NT2/D1 (cell line): ENCODE data around the gene KRTAP4-5.
"Not testable (repeated sequence)": the region's sequence is repeated elsewhere in the genome, so short reads cannot be mapped to it uniquely, and the experiment has no call there.

Experiments
- DNase-seq: peaks from one replicate; pipeline ENCODE4 v3.0.0-alpha.2; 2011; ENCODE audit warnings: low read depth, low spot score
- H3K27me3 ChIP-seq: 2 replicates; pipeline ENCODE4 v1.6.0; 2011; ENCODE audit warnings: mild to moderate bottlenecking; ENCODE audit not compliant: insufficient read length, insufficient read depth
- H3K36me3 ChIP-seq: 2 replicates; pipeline ENCODE4 v1.6.1; 2011; ENCODE audit warnings: mild to moderate bottlenecking, low read length, mixed read lengths; ENCODE audit not compliant: insufficient read depth, insufficient read length
- H3K4me1 ChIP-seq: 2 replicates; pipeline ENCODE4 v1.5.1; 2011; ENCODE audit not compliant: insufficient read depth, insufficient read length
- H3K4me3 ChIP-seq: 2 replicates; pipeline ENCODE4 v1.5.1; 2011; ENCODE audit warnings: low read depth; ENCODE audit not compliant: insufficient read length
- H3K9ac ChIP-seq: 2 replicates; pipeline ENCODE4 v1.6.0; 2011; ENCODE audit warnings: low read depth; ENCODE audit not compliant: insufficient read length
- H3K9me3 ChIP-seq: 2 replicates; pipeline ENCODE4 v1.5.1; 2011; ENCODE audit warnings: mild to moderate bottlenecking, low read length; ENCODE audit not compliant: insufficient read depth
- SUZ12 ChIP-seq: IDR thresholded peaks from 2 replicates; pipeline ENCODE4 v1.6.1; 2011; ENCODE audit not compliant: insufficient read length, insufficient read depth; ENCODE audit errors: extremely low read depth
- YY1 ChIP-seq: IDR thresholded peaks from 2 replicates; pipeline ENCODE4 v1.6.1; 2011; ENCODE audit not compliant: insufficient read length, insufficient read depth
- ZNF274 ChIP-seq: IDR thresholded peaks from 2 replicates; pipeline ENCODE4 v1.6.1; 2011; ENCODE audit warnings: mild to moderate bottlenecking, low read depth, low read length

The KRTAP4-5 gene

GRCh38 chr17:41127371-41127770, 22.3 kb downstream of the KRTAP4-5 start:
- no peak for TF ChIP-seq ZNF274
- no peak for TF ChIP-seq YY1
- TF ChIP-seq SUZ12 = no peak
- no peak for DNase-seq
- no peaks in the 10 kb centered on the region for H3K36me3 ChIP-seq

GRCh38 chr17:41126412-41126811, 23.2 kb downstream of the KRTAP4-5 start:
- TF ChIP-seq ZNF274 (no peak), SUZ12 (no peak), YY1 (no peak)
- no peak overlapping the region for H3K4me3 ChIP-seq
- no peaks in the 10 kb centered on the region for H3K9me3 ChIP-seq
- no peaks in the 10 kb centered on the region for H3K27me3 ChIP-seq
- DNase-seq = no peak
- H3K4me1 ChIP-seq = no peaks in the 10 kb centered on the region
- H3K9ac ChIP-seq = no peak overlapping the region
- H3K36me3 ChIP-seq = no peaks in the 10 kb centered on the region

More at GRCh38 chr17:41127371-41127770, 22.3 kb downstream of the KRTAP4-5 start:
- H3K9ac ChIP-seq = no peak overlapping the region
- no peak overlapping the region for H3K4me3 ChIP-seq
- H3K27me3 ChIP-seq = no peaks in the 10 kb centered on the region
- H3K9me3 ChIP-seq = no peaks in the 10 kb centered on the region
- H3K4me1 ChIP-seq = no peaks in the 10 kb centered on the region

DNA sequence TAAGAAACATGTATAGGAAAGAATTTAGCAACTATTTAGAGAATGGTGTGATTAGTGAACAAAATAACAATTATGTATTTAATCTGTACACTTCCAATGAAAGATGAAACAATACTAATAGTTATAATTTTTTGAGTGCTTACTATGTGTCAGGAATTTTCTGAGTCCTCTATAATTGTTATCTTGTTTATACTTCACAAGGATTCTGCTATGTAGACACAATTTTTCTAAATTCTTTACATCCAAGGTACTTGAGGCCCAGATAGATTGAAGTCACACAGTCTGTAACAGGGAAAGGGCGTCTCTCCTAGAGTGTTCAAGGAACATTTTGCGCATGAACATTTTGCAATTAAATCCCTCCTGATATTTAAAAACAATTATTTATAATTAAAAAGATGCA, 24.6 kb downstream of the KRTAP4-5 start:
- no peaks in the 10 kb centered on the region for H3K4me1 ChIP-seq
- no peak overlapping the region for H3K9ac ChIP-seq

GRCh38 chr17:41123991-41124371, 25.6 kb downstream of the KRTAP4-5 start, which contains the start of gene KRTAP4-12:
KRTAP4-12 (minus strand) TSS chr17:41124182; CDS start chr17:41124122, 60 bp downstream.
- H3K27me3 ChIP-seq, H3K9me3 ChIP-seq, H3K4me3 ChIP-seq, DNase-seq, H3K36me3 ChIP-seq, H3K9ac ChIP-seq, H3K4me1 ChIP-seq: not testable (repeated sequence)

More for the DNA sequence above, 24.6 kb downstream of the KRTAP4-5 start:
- no peak overlapping the region for H3K4me3 ChIP-seq
- no peak for TF ChIP-seq ZNF274
- no peak for TF ChIP-seq SUZ12
- TF ChIP-seq YY1 = no peak
- DNase-seq = no peak
- no peaks in the 10 kb centered on the region for H3K9me3 ChIP-seq
- no peaks in the 10 kb centered on the region for H3K27me3 ChIP-seq
- no peaks in the 10 kb centered on the region for H3K36me3 ChIP-seq

- not testable (repeated sequence) for DNase-seq, H3K9ac ChIP-seq, H3K4me3 ChIP-seq, H3K36me3 ChIP-seq, H3K27me3 ChIP-seq, H3K9me3 ChIP-seq, H3K4me1 ChIP-seq
Measured at GRCh38 chr17:41123292-41123990, 26.2 kb downstream of the KRTAP4-5 start.

DNA sequence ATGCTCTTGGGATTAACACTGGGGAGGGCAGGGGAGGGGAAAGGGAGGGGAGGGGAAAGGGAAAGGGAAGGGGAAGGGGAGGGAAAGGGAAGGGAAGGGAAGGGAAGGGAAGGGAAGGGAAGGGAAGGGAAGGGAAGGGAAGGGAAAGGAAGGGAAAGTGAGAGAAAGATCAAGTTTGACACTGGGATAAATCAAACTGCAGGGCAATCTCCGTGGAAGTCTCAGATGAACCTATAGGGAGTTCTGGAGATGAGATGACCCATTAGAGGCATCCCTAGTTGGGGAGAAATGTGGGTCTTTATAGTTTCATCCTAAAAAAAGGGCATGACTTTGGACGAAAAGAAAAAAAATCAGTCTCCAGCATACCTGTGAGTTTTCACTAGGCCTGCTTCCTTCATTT, 27.9 kb downstream of the KRTAP4-5 start:
- Histone ChIP-seq H3K9me3 (no peaks in the 10 kb centered on the region), H3K4me1 (no peaks in the 10 kb centered on the region), H3K27me3 (no peaks in the 10 kb centered on the region), H3K4me3 (no peak overlapping the region), H3K9ac (no peak overlapping the region), H3K36me3 (no peaks in the 10 kb centered on the region)
- no peak for DNase-seq
- TF ChIP-seq ZNF274 = no peak
- TF ChIP-seq YY1 = no peak

DNA sequence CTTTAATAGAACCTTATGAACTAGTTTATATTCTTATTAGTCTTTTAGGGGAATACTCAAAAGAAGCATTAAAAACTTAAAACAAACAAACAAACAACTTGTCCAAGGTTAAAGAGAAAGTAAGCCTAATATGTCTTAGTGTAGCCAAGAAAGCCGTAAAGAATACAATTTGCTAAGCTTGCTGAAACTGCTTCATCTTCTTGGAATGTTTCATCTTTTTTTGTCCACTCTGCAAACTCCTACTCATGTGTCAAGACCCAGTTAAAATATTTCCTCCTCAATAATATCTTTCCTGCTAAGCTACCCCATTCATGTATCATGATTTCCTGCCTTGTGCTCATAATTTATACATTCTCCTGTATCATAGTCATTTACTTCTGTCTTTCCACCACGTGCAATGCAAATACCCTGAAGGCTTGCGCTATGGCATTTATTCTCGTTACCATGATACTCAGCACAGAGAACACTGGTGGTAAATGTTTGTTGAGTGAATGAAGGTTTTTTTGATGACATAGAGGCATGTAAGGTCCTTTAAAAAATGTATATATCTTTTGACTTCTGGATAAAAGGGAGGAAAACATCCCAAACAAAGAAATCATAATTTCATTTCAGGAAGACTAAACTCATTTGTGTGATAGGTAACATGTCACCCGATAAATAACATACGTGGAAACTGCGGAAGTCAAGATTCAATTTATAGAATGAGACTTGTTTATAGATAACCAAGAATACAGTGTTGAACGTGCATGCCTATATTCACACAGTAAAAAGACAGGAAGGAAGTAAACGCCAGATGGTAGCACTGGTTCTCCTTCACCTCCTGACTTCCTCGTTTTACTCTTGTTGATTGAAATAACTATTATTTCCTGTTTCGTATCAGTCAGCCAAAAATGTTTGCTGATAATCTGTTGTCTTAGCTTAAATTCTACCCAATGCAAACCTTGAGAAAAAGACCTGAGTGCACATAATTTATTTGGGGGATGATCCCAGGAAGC, 29.6 kb downstream of the KRTAP4-5 start:
- not testable (repeated sequence) for H3K27me3 ChIP-seq, DNase-seq, H3K9me3 ChIP-seq, H3K9ac ChIP-seq, H3K4me3 ChIP-seq, H3K36me3 ChIP-seq, H3K4me1 ChIP-seq
